ENCODE measurements around the gene DOC2A.

Gene DOC2A

DNA sequence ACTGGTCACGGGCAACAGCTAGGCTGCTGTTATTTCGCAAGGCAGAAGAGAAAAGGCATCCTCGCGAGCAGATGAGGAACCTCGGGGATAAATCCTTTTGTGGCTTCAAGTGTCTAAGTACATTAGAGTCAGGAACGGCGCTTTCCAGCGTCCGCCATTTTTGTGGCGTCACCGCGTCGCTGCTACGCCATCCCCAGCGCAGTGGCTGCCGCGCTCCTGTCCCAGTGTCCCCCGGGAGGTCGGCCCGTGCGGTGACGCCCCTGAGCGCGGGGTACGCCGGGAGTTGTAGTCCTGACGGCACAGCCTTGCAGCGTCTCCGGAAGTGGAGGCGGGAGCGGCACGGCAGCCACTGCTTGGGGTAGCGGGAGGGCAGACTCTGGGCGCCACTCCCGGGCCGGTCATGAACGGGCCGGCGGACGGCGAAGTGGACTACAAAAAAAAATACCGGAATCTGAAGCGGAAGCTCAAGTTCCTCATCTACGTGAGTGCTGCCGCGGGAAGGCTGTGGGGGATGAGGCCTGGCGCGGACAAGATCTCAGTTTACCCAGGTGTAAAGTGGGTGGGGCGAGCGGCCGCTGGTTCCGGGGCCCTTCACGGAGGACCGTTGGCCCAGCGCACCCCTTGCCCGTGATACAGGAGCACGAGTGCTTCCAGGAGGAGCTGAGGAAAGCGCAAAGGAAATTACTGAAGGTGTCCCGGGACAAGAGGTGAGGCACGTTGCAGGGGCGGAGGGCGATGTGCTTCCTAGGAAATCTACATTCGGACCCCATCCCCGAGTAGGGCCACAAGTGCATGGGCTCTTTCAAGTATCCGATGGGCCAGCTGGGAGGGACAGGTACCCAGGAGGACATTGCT is 14.7 kb downstream of the DOC2A start, which contains the start of gene INO80E:
INO80E (plus strand) TSS at position 331 of the 855 bp plus-strand sequence; CDS start at position 401, 70 bp downstream.
- peak within 1 kb of the TSS; percentile 94 for H3K18ac ChIP-seq (ENCODE audit: low read length)
- no CpG with 5 or more reads among the region's 65 CpGs for WGBS, 2 donors (ENCODE audit: extremely low coverage in 2 of 2, insufficient read length in 2 of 2, insufficient replicate concordance in 1 of 2)
- H3K27me3 ChIP-seq (ENCODE audit: control insufficient read depth in 3 of 3, insufficient read depth in 3 of 3, low read depth in 1 of 3, low read length in 3 of 3) = no peaks in the 10 kb centered on the region
- peaks cover 16 to 69% of the 10 kb centered on the region in 2 donors for H3K36me3 ChIP-seq (replicated peaks in 1 of 2; ENCODE audit: control insufficient read depth in 2 of 2, insufficient read depth in 2 of 2, low read length in 2 of 2)
- H4K91ac ChIP-seq (ENCODE audit: low read depth, low read length, poor library complexity) = no peak within 1 kb of the TSS
- H3K23ac ChIP-seq (ENCODE audit: low read depth, low read length, poor library complexity) = peak within 1 kb of the TSS; percentile 90
- H3K4me3 ChIP-seq (ENCODE audit: low read length in 2 of 2) = peak within 1 kb of the TSS; percentile 78 to 89
- peaks cover 8 to 10% of the 10 kb centered on the region in 2 donors for H3K4me1 ChIP-seq (ENCODE audit: control insufficient read depth in 2 of 2, insufficient read depth in 1 of 2, low read depth in 1 of 2, low read length in 2 of 2)
- DNase-seq (ENCODE audit: low spot score) = peak; percentile 95
- H3K14ac ChIP-seq (ENCODE audit: low read length) = peak within 1 kb of the TSS; percentile 42
- H3K79me1 ChIP-seq (ENCODE audit: low read depth, low read length) = peaks cover 5% of the 10 kb centered on the region
- no peak within 1 kb of the TSS for H2BK12ac ChIP-seq (ENCODE audit: low read length)
- peak within 1 kb of the TSS; percentile 94 for H2AFZ ChIP-seq (ENCODE audit: low read length)
- H4K8ac ChIP-seq (ENCODE audit: low read depth, low read length) = peak within 1 kb of the TSS; percentile 20
- peak within 1 kb of the TSS; percentile 21 for H2BK120ac ChIP-seq (ENCODE audit: low read depth, low read length)
- H3K4me2 ChIP-seq (ENCODE audit: insufficient read depth, low read length, poor library complexity, severe bottlenecking) = peak within 1 kb of the TSS; percentile 89
- H2AK5ac ChIP-seq (ENCODE audit: low read depth, low read length) = peak within 1 kb of the TSS; percentile 59
- peak within 1 kb of the TSS; percentile 54 for H3K27ac ChIP-seq (replicated peaks; ENCODE audit: low read length)
- no peaks in the 10 kb centered on the region for H3K9me3 ChIP-seq (replicated peaks in 1 of 2; ENCODE audit: control insufficient read depth in 2 of 2, insufficient read depth in 1 of 2, low read depth in 1 of 2, low read length in 2 of 2)
- H3K4ac ChIP-seq (ENCODE audit: low read length) = no peak within 1 kb of the TSS
- no peak within 1 kb of the TSS for H2BK15ac ChIP-seq (ENCODE audit: low read length)
- peak within 1 kb of the TSS; percentile 45 for H2BK5ac ChIP-seq (ENCODE audit: low read length)
- H3K9ac ChIP-seq (ENCODE audit: low read depth, low read length, poor library complexity) = peak within 1 kb of the TSS; percentile 94

DNA sequence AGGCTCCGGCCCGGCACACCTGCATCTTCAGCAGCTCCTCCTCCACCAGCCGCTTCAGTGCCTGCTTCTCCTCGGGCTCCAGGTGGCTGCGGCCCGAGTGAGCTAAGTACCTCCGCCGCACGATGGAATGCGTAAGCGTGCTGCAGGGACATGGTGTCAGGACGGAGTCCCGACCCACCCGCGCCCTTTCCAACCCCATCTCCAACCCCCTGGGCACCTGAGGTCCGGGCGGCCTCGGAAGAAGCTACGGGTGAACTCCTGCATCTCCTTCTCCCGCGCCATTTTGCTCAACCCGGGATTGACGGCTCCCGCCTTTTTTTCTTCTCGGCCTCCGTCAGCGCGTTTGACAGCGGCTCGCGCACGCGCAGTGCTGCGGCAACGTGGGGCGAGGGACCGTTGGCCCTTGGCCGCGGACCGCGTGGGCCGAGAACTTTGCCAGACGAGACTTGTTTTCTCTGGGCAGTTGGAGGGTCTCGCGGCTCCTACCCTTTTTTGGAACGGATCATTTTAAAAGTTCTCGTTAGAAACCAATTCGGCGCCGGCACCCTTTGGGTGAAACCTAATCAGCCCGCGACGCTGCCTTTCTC is 15.4 kb downstream of the DOC2A start, which contains the start of gene HIRIP3:
HIRIP3 (minus strand) TSS at position 294 of the 587 bp plus-strand sequence; CDS start at position 282, 12 bp downstream.
- Histone ChIP-seq H2BK5ac (ENCODE audit: low read length) (peak within 1 kb of the TSS; percentile 45), H2BK120ac (ENCODE audit: low read depth, low read length) (peak within 1 kb of the TSS; percentile 21), H2BK15ac (ENCODE audit: low read length) (no peak within 1 kb of the TSS), H3K27me3 (ENCODE audit: control insufficient read depth in 3 of 3, insufficient read depth in 3 of 3, low read depth in 1 of 3, low read length in 3 of 3) (no peaks in the 10 kb centered on the region), H3K9ac (ENCODE audit: low read depth, low read length, poor library complexity) (peak within 1 kb of the TSS; percentile 94), H3K4me2 (ENCODE audit: insufficient read depth, low read length, poor library complexity, severe bottlenecking) (peak within 1 kb of the TSS; percentile 89), H3K4ac (ENCODE audit: low read length) (no peak within 1 kb of the TSS), H3K4me1 (ENCODE audit: control insufficient read depth in 2 of 2, insufficient read depth in 1 of 2, low read depth in 1 of 2, low read length in 2 of 2) (peaks cover 8 to 10% of the 10 kb centered on the region in 2 donors), H4K91ac (ENCODE audit: low read depth, low read length, poor library complexity) (no peak within 1 kb of the TSS), H3K4me3 (ENCODE audit: low read length in 2 of 2) (peak within 1 kb of the TSS; percentile 78 to 89), H3K18ac (ENCODE audit: low read length) (peak within 1 kb of the TSS; percentile 94), H2AFZ (ENCODE audit: low read length) (peak within 1 kb of the TSS; percentile 94), H3K36me3 (replicated peaks in 1 of 2; ENCODE audit: control insufficient read depth in 2 of 2, insufficient read depth in 2 of 2, low read length in 2 of 2) (peaks cover 16 to 69% of the 10 kb centered on the region in 2 donors), H3K79me1 (ENCODE audit: low read depth, low read length) (peaks cover 5% of the 10 kb centered on the region), H3K27ac (replicated peaks; ENCODE audit: low read length) (peak within 1 kb of the TSS; percentile 54), H4K8ac (ENCODE audit: low read depth, low read length) (peak within 1 kb of the TSS; percentile 20), H3K14ac (ENCODE audit: low read length) (peak within 1 kb of the TSS; percentile 42), H3K23ac (ENCODE audit: low read depth, low read length, poor library complexity) (peak within 1 kb of the TSS; percentile 90), H2BK12ac (ENCODE audit: low read length) (no peak within 1 kb of the TSS), H2AK5ac (ENCODE audit: low read depth, low read length) (peak within 1 kb of the TSS; percentile 59), H3K9me3 (replicated peaks in 1 of 2; ENCODE audit: control insufficient read depth in 2 of 2, insufficient read depth in 1 of 2, low read depth in 1 of 2, low read length in 2 of 2) (no peaks in the 10 kb centered on the region)
- peak; percentile 76 for DNase-seq (ENCODE audit: low spot score)
- WGBS, 2 donors (ENCODE audit: extremely low coverage in 2 of 2, insufficient read length in 2 of 2, insufficient replicate concordance in 1 of 2) = no CpG with 5 or more reads among the region's 53 CpGs

DNA sequence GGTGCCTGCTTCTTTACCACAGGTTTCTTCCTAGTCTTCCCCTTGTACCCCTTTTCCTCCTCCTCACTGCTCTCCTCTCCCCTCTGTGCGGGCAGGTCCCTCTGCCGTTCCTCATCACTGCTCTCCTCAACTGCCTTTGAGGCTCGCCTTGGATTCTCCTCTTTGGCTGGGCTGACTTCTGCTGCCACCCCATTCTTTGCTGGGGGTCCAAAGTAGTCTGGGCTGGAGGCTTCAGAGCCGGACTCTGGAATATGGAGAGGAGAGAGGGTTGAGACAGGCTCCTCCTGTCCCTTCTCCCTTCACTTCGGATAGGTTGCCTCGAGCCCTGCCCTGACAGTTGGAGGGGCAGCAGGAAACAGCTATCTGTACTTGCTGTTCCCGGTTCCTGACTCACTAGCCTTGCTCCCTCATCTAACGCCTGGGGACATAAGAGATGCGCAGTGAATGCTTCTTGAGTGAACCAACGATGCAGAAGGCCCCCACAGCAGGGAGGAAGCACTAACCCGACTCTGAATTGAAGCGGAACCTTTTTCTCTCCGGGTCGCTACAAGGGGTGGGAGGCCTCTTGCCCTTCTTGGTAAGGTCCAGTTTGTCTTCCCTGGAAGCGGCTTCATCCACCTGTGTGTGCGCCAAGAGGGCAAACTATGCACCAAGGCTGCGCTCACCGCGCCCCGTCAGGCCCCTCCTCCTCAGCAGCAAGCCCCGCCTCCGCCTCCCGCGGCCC is 16.1 kb downstream of the DOC2A start:
- no peak overlapping the region for H2BK12ac ChIP-seq (ENCODE audit: low read length)
- H3K27me3 ChIP-seq (ENCODE audit: control insufficient read depth in 3 of 3, insufficient read depth in 3 of 3, low read depth in 1 of 3, low read length in 3 of 3) = no peaks in the 10 kb centered on the region
- no peak overlapping the region for H4K91ac ChIP-seq (ENCODE audit: low read depth, low read length, poor library complexity)
- no CpG with 5 or more reads among the region's 24 CpGs for WGBS, 2 donors (ENCODE audit: extremely low coverage in 2 of 2, insufficient read length in 2 of 2, insufficient replicate concordance in 1 of 2)
- H3K14ac ChIP-seq (ENCODE audit: low read length) = peak overlapping the region; percentile 42
- H3K18ac ChIP-seq (ENCODE audit: low read length) = peak overlapping the region; percentile 94
- DNase-seq (ENCODE audit: low spot score) = no peak
- peak overlapping the region; percentile 94 for H2AFZ ChIP-seq (ENCODE audit: low read length)
- H3K9me3 ChIP-seq (replicated peaks in 1 of 2; ENCODE audit: control insufficient read depth in 2 of 2, insufficient read depth in 1 of 2, low read depth in 1 of 2, low read length in 2 of 2) = no peaks in the 10 kb centered on the region
- H3K4me1 ChIP-seq (ENCODE audit: control insufficient read depth in 2 of 2, insufficient read depth in 1 of 2, low read depth in 1 of 2, low read length in 2 of 2) = peaks cover 8 to 10% of the 10 kb centered on the region in 2 donors
- peak overlapping the region; percentile 45 for H2BK5ac ChIP-seq (ENCODE audit: low read length)
- H2AK5ac ChIP-seq (ENCODE audit: low read depth, low read length) = peak overlapping the region; percentile 59
- H3K27ac ChIP-seq (replicated peaks; ENCODE audit: low read length) = peak overlapping the region; percentile 54
- peak overlapping the region; percentile 94 for H3K9ac ChIP-seq (ENCODE audit: low read depth, low read length, poor library complexity)
- H2BK120ac ChIP-seq (ENCODE audit: low read depth, low read length) = peak overlapping the region; percentile 21
- peak overlapping the region; percentile 89 for H3K4me2 ChIP-seq (ENCODE audit: insufficient read depth, low read length, poor library complexity, severe bottlenecking)
- H2BK15ac ChIP-seq (ENCODE audit: low read length) = no peak overlapping the region
- H3K4ac ChIP-seq (ENCODE audit: low read length) = no peak overlapping the region
- peaks cover 17 to 70% of the 10 kb centered on the region in 2 donors for H3K36me3 ChIP-seq (replicated peaks in 1 of 2; ENCODE audit: control insufficient read depth in 2 of 2, insufficient read depth in 2 of 2, low read length in 2 of 2)
- no peak overlapping the region for H4K8ac ChIP-seq (ENCODE audit: low read depth, low read length)
- peak overlapping the region; percentile 90 for H3K23ac ChIP-seq (ENCODE audit: low read depth, low read length, poor library complexity)
- H3K79me1 ChIP-seq (ENCODE audit: low read depth, low read length) = peaks cover 5% of the 10 kb centered on the region
- peak overlapping the region; percentile 78 to 89 for H3K4me3 ChIP-seq (ENCODE audit: low read length in 2 of 2)
